Nephron (organoid): ENCODE measurements around the gene VPS13D.
A peak's percentile ranks its signal among the peaks of the same experiment; 100 is the strongest.

Source experiments
- H3K27ac Mint-ChIP-seq, 3 experiments: 2 replicates each; pipeline ENCODE4 v1.8.0; 2020; ENCODE audit warnings: mixed read lengths in 3 of 3, mild to moderate bottlenecking in 2 of 3, moderate library complexity in 1 of 3
- H3K27me3 Mint-ChIP-seq: 2 replicates; pipeline ENCODE4 v1.8.0; 2021; ENCODE audit warnings: low read depth, mild to moderate bottlenecking, moderate library complexity, mixed read lengths
- H3K36me3 Mint-ChIP-seq: 2 replicates; pipeline ENCODE4 v1.8.0; 2020; ENCODE audit warnings: low read depth, mixed read lengths
- H3K4me1 Mint-ChIP-seq: 2 replicates; pipeline ENCODE4 v1.8.0; 2020; ENCODE audit warnings: mixed read lengths
- H3K4me3 Mint-ChIP-seq, 3 experiments: 2 replicates each; pipeline ENCODE4 v1.8.0; 2020; ENCODE audit warnings: mild to moderate bottlenecking in 3 of 3, mixed read lengths in 3 of 3, moderate library complexity in 2 of 3
- H3K9me3 Mint-ChIP-seq: 2 replicates; pipeline ENCODE4 v1.8.0; 2020; ENCODE audit warnings: mixed read lengths
- CTCF ChIP-seq, 3 experiments: fragments of 200-600 bp; sonication (generic); IDR thresholded peaks; one replicate each; pipeline ENCODE4 v1.5.0; 2021; ENCODE audit warnings: antibody characterized with exemption in 3 of 3; ENCODE audit not compliant: unreplicated experiment in 3 of 3

Gene VPS13D

GRCh38 chr1:12479311-12479710, 249.5 kb downstream of the VPS13D start:
- H3K4me1 Mint-ChIP-seq = peaks cover 94% of the 10 kb centered on the region
- peaks cover 4% of the 10 kb centered on the region for H3K36me3 Mint-ChIP-seq
- no peak for TF ChIP-seq CTCF (IDR thresholded peaks at IDR 0.05; ENCODE audit: unreplicated experiment in 3 of 3)
- peak overlapping the region; percentile 88 to 95 (median 94) for H3K27ac Mint-ChIP-seq
- no peaks in the 10 kb centered on the region for H3K9me3 Mint-ChIP-seq
- H3K4me3 Mint-ChIP-seq = peak overlapping the region in 2 of 3 experiments; percentile 14 to 35
- H3K27me3 Mint-ChIP-seq = no peaks in the 10 kb centered on the region

GRCh38 chr1:12480041-12480440, 250.2 kb downstream of the VPS13D start:
- Mint-ChIP-seq H3K9me3 (no peaks in the 10 kb centered on the region), H3K4me1 (peaks cover 94% of the 10 kb centered on the region), H3K36me3 (peaks cover 4% of the 10 kb centered on the region), H3K4me3 (no peak overlapping the region), H3K27me3 (no peaks in the 10 kb centered on the region), H3K27ac (peak overlapping the region; percentile 88 to 95 (median 94))
- TF ChIP-seq CTCF (IDR thresholded peaks at IDR 0.05; ENCODE audit: unreplicated experiment in 3 of 3) = no peak

- Mint-ChIP-seq H3K27me3 (no peaks in the 10 kb centered on the region), H3K4me1 (peaks cover 94% of the 10 kb centered on the region), H3K27ac (peak overlapping the region; percentile 88 to 95 (median 94)), H3K4me3 (peak overlapping the region in 1 of 3 experiments; percentile 45), H3K9me3 (no peaks in the 10 kb centered on the region), H3K36me3 (peaks cover 9% of the 10 kb centered on the region)
- no peak for TF ChIP-seq CTCF (IDR thresholded peaks at IDR 0.05; ENCODE audit: unreplicated experiment in 3 of 3)
Measured at GRCh38 chr1:12480748-12481362, 251.0 kb downstream of the VPS13D start.

- Mint-ChIP-seq H3K4me1 (peaks cover 94% of the 10 kb centered on the region), H3K9me3 (no peaks in the 10 kb centered on the region), H3K36me3 (peaks cover 13% of the 10 kb centered on the region), H3K27me3 (no peaks in the 10 kb centered on the region), H3K4me3 (no peak overlapping the region), H3K27ac (peak overlapping the region; percentile 88 to 95 (median 94))
- TF ChIP-seq CTCF (IDR thresholded peaks at IDR 0.05; ENCODE audit: unreplicated experiment in 3 of 3) = no peak
Measured at GRCh38 chr1:12481928-12482327, 252.1 kb downstream of the VPS13D start.

- Mint-ChIP-seq H3K27ac (peak overlapping the region; percentile 71 to 97 (median 88)), H3K4me1 (peaks cover 91% of the 10 kb centered on the region), H3K27me3 (no peaks in the 10 kb centered on the region), H3K4me3 (peak overlapping the region in 2 of 3 experiments; percentile 2 to 31), H3K36me3 (peaks cover 19% of the 10 kb centered on the region), H3K9me3 (no peaks in the 10 kb centered on the region)
- no peak for TF ChIP-seq CTCF (IDR thresholded peaks at IDR 0.05; ENCODE audit: unreplicated experiment in 3 of 3)
Measured at GRCh38 chr1:12482988-12483387, 253.2 kb downstream of the VPS13D start.
